Stimulated activated CD4-positive, alpha-beta T cell treated with anti-CD3 and anti-CD28 coated beads, Interleukin-4, amount 100 ng/mL, for 1 hour (primary cell): ENCODE data around the gene KCNQ1OT1.

Experiments
- DNase-seq: peaks from one replicate; pipeline ENCODE4 v3.0.0-alpha.2; 2020

The KCNQ1OT1 gene

DNA sequence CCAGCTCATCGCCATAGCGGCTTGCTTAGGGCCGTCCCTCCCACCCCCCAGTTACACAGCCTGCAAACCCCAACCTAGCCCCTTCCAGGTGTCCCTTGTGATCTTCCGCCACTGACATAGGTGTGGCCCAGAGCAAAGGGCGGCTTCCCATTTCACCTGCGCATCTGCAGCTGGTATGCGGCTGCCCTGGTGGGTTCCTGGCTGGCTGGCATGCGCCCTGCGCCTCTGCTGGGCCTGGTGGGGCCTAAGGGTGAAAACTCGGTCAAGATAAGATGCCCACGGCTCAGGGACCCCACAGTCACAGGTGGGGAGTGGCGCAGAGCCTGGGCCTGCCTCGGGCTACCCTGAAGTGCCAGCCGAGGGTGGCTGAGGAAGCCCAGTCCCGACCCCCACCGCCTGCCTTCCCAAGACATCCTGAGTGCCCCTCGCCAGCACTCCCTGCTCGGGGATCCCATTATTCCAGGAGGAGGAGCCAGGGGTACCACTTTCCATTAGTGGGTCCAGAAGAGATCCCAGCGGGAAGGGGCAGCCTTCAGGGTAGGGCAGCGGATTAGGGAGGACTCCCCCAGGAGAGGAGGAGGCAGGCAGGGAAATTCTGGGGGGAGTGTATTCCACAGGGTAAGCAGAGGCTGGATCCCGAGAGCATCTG is 36.9 kb upstream of the KCNQ1OT1 start:
- no peak for DNase-seq

- DNase-seq: no peak
These were observed 35.3 kb upstream of the KCNQ1OT1 start for GRCh38 chr11:2735053-2735589.

- no peak for DNase-seq
These were observed 34.6 kb upstream of the KCNQ1OT1 start for GRCh38 chr11:2734181-2735052.

DNA sequence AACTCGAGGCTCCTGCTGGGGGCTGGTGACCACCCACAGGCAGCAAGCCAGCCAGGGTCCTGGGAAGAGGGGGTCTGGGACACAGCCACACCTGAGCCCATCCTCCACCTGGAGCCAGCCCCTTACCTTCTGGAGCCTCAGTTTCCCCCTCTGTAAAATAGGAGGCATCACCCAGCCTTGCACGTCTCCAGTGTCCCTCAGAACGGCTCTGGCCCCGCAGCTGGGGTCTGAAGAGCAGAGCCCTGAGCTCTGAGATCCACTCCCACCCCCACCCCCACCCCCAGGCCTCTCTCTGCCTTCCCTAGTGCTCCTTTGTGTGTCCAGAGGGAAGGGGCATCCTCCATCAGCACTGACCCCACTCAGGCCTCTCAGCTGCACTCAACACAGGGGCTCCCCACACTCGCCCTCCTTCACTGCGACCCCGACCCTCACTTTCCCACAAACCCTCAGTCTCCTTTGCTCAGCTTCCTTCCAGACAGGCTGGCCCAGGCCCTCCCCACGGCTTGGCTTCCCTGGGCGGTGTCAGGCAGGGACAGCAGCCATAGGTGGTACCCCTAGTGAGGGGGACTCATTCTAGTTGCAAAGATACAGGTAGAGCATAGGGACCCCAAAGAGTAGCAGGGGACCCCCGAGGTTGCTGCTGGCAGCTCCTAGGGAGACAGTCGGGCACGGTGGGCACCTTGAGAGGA is 33.3 kb upstream of the KCNQ1OT1 start:
- DNase-seq: no peak

DNA sequence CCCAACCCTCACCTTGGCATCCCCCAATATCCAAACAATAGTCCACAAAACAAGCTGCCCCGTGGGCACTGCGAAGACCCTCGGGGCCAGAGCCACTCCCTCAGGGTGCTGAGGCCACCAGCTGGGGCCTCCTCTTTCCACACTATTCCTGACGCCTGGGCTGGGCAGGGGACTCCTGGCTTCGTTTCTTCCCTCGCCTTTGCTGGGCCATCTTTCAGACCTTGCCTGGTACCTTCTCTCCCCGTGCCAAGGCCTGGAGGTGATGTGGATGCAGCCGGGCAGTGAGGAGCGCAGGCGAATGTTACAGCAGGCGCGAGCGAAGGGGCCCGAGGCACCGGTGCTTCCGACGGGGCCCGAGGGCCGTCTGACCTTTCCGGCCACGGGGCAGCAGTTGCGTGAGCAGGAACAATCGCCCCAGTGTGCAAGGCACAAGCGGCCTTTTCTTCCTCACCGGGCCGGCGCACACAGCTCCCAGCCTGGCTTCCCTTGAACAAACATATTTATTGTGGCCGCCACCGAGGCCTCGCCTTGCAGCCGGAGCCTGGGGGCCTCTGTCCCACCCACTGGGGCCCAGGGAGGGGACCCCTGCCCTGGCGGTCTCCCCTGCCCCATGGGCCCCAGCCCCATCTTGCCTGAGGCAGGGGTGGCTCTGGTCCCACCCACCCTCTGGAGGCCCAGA is 32.6 kb upstream of the KCNQ1OT1 start:
- DNase-seq: no peak

DNA sequence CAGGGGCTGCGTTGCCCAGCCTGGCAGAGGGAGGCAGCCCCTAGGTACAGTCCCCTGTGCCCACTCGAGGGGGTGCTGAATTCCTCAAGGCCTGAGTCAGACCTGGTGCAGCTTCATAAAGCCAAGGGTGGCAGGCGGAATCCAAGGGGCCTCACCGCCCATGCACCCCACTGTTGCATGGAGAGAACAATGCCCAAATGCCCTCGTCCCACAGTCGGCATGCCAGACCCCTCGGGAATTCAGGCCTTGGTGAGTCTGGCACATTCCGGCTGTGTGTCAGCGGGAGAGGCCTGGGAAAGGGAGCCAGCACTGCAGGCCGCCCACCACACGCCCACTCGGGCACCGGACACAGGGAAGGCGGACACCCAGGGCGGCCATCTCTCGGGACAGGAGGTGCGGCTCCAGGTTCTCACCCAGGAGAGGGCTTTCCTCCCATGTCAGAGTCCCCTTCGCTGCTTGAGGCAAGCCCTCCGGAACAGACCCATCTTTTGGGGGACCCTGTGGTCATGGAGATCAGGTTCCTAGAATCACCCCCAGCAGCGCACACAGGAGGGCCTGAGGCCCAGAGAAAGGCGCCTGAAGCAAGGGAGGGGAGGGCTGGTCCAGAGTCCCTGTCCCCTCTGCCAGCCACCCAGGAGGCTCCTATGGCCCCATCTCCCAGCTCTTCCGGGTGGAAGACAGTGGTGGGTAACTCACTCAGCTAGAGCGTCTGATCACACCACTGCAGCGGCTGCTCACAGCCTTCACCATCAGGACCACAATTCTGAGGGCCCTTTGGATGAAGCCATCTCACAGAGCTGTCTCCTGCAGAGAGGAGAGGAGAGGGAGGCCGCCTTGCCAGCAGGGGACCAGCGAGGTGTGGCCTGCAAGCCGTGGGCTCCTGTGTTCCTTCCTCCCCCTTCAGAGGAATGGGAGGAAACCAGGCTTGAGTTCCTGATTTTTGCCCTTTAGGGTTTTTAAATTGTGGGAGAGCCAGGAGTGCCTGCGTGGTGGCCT is 31.6 kb upstream of the KCNQ1OT1 start:
- no peak for DNase-seq

DNA sequence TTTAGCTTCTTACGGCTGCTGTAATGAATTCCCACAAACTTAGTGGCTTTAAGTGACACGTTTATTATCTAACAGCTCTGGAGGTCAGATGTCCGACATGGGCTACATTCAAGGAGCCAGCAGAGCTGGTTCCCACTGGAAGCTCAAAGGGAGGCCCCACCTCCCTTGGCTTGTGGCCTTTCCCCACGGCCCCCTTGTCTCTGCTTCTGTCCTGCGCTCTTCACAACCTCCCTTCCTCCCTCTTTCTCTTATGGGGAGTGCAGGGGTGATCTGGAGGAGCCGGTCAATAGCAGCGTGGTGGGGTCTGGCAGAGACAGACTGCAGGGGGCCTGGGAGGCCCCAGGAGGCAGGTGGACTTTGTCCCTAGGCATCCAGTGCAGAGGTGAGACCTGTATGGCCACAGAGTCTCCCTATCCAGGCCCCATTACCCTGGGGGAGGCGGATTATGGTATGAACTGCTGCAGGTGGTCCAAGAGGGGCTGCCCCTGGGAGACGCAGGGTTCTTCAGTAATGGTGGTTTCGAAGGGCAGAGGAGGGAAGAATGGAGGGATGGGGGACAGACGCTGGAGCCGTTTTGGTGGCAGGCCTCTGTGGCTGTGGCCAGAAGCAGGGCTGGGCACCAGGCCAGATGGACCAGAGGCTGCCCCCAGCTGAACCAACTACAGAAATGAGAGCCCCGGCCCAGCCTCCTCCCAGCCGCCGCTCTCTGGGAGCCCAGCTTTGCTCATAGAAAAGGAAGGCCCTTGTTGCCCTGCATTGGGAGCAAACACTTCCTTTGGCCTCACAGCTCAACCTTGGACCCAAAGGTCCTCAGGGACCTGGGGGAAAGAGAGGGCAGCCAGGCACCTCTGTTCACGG is 30.7 kb upstream of the KCNQ1OT1 start:
- no peak for DNase-seq

DNA sequence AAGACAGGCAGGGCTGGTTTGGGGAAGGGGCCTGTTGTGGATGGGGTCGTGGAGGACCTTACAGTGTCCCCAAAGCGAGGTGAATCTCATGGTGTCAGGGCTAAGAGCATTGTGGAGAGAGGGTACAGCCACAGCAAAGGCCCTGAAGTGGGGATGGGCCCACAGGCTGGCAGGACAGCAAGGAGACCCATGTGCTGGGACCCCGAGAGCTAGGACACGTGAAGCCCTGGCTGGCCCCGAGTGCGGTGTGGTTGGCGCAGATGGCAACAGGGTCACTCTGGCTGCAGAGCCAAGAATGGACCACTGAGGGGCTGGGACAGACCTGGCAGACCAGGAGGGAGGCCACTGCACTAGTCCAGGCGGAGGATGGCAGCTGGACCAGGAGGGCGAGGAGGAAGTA is 30.0 kb upstream of the KCNQ1OT1 start:
- DNase-seq: no peak

- no peak for DNase-seq
These were observed 29.0 kb upstream of the KCNQ1OT1 start for GRCh38 chr11:2728663-2729332.

DNA sequence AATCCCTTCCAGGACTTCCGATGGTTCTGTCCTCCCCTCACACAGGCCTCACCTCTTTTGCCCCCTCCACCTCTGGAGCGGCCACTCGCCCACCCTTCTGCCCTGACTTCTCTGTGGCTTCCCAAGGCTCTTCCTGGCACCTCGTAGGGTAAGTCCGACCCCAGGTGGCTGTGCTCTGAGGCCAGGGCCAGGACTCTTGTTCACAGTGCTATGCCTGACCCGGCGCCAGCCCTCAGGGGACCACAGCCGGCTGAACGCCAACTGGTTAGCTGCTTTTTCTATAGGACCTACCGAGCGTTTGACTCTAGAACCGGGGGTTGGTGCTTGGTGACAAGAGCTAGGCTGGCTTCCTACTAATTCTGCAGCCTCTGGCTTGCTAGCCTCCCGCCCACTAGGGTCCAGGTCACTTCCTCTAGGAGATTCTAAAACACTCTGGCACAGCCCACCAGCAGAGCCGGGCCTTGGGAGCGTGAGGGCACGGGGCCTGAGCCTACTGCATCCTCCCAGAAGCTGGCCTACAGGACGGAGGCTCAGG is 28.4 kb upstream of the KCNQ1OT1 start:
- no peak for DNase-seq

GRCh38 chr11:2726964-2727363 is 27.2 kb upstream of the KCNQ1OT1 start:
- DNase-seq: no peak

DNA sequence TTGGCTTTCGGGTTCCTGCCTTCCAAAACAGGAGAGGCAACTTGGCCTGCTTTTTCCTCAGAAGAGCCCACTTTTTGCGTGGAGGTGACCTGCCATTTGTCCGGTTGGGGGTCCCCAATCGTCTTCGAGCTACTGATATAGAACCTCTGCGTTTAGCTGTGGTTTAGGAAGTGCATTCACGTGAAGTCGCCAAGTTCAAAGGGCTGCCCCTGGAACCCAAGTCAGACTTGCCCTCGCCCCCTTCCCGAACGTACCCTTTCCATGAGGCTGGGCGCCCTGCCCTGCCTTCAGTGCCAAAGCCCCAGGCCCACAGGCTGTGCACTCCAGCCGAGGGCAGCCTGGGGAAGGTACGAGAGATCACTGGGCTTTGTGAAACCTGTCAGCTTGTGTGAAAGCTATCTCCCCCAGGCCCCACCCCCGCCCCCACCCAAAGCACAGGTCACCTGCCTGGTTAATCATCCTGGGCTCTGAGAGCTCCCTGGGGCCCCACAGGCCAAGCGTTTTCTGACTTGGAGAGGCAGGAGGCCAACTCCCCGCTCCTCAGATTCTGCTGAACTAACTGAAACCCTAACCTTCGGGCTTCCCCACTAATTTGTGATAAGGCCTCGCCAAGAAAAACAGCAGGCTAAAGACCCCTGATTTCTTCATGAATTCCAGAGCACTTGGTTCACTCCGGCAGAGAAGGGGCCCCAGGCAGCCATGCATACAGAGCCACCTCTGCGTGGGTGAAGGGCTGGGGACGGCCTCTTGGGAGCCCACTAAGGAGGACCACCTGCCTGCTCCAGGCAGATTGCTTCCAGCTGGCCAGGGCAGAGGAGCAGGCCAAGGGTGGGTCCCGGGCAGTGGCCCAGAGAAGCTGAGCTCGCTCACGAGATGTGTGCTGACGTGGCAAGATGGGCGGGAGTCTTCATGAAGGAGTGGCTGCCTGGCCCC is 25.8 kb upstream of the KCNQ1OT1 start:
- DNase-seq: no peak

DNA sequence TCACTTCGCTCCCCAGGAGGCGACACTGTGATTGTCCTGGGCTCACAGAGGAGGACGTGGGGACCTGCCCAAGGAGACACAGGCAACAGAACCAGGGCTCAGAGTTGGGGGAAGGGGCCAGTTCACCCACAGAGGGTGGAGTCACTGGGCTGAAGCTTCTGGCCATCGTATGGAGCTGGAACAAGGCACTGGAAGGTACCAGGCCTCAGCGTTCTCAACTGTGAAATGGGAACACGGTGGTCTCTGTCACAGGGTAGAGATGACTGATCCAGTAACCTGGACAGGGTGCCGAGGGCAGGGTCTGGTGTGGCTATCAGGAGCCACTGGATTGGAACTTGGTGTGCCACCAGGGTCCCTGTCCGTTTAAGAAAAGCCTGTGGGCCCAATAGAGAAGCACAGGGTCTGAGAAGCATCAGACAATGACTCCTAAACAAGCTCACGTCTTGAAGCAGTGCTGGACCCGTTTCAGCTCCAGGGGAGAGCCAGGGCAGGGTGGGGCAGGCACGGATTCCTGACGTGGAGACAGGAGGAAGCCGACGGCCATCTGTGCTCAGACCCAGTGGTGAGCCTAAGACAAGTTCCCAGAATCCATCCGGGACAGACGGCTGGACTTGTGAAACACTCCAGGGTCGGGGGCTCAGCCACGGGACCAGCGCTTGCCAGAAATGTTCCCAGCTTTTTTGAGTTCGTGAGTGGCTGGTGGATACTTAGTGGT is 25.0 kb upstream of the KCNQ1OT1 start:
- DNase-seq: no peak

- no peak for DNase-seq
These were observed 24.3 kb upstream of the KCNQ1OT1 start for GRCh38 chr11:2724104-2724503.

- DNase-seq: no peak
These were observed 23.2 kb upstream of the KCNQ1OT1 start for GRCh38 chr11:2722955-2723354.

GRCh38 chr11:2721210-2721916 is 21.6 kb upstream of the KCNQ1OT1 start:
- no peak for DNase-seq
